GM19099 (cell line): ENCODE data around the gene SLC25A22.

Source experiments
- POLR2A ChIP-seq: IDR thresholded peaks from 3 replicates; pipeline ENCODE4 v1.6.1; 2011; ENCODE audit warnings: low read depth; ENCODE audit not compliant: insufficient read length; ENCODE audit errors: extremely low read depth

The SLC25A22 gene

GRCh38 chr11:829176-829846 lies 31.2 kb upstream of the SLC25A22 start:
- no peak for TF ChIP-seq POLR2A

GRCh38 chr11:828506-829175 lies 30.6 kb upstream of the SLC25A22 start:
- no peak for TF ChIP-seq POLR2A

GRCh38 chr11:827897-828192 lies 29.8 kb upstream of the SLC25A22 start, which contains the start of gene CRACR2B:
Gene CRACR2B (plus strand): TSS chr11:827919. CDS start chr11:828608, 689 bp downstream.
- TF ChIP-seq POLR2A: no peak

GRCh38 chr11:827146-827896 lies 29.2 kb upstream of the SLC25A22 start:
- TF ChIP-seq POLR2A: peak; percentile 27

- TF ChIP-seq POLR2A: no peak
These were observed 28.7 kb upstream of the SLC25A22 start for GRCh38 chr11:826836-827145.

GRCh38 chr11:826227-826621 lies 28.1 kb upstream of the SLC25A22 start:
- TF ChIP-seq POLR2A: no peak

- no peak for TF ChIP-seq POLR2A
These were observed 27.5 kb upstream of the SLC25A22 start for GRCh38 chr11:825366-826226.

- no peak for TF ChIP-seq POLR2A
These were observed 26.9 kb upstream of the SLC25A22 start for GRCh38 chr11:824942-825341.

GRCh38 chr11:824292-824880 lies 26.3 kb upstream of the SLC25A22 start:
- no peak for TF ChIP-seq POLR2A

- TF ChIP-seq POLR2A: no peak
These were observed 25.6 kb upstream of the SLC25A22 start for GRCh38 chr11:823441-824291.

- no peak for TF ChIP-seq POLR2A
These were observed 23.7 kb upstream of the SLC25A22 start for GRCh38 chr11:821512-822371.

GRCh38 chr11:820655-821511 lies 22.8 kb upstream of the SLC25A22 start:
- no peak for TF ChIP-seq POLR2A

- TF ChIP-seq POLR2A: no peak
These were observed 22.0 kb upstream of the SLC25A22 start for GRCh38 chr11:819943-820649.
